ENCODE data around the gene ZSCAN9.

Gene ZSCAN9

GRCh38 chr6:28225056-28225834 lies at the start of gene ZSCAN9:
Gene ZSCAN9, plus strand, starts transcription at chr6:28225275. Its CDS starts 1,810 bp downstream, at chr6:28227085.
- peak; percentile 82 for DNase-seq

- no peak for DNase-seq
Measured at GRCh38 chr6:28176373-28176772, 48.7 kb upstream of the ZSCAN9 start.

DNA sequence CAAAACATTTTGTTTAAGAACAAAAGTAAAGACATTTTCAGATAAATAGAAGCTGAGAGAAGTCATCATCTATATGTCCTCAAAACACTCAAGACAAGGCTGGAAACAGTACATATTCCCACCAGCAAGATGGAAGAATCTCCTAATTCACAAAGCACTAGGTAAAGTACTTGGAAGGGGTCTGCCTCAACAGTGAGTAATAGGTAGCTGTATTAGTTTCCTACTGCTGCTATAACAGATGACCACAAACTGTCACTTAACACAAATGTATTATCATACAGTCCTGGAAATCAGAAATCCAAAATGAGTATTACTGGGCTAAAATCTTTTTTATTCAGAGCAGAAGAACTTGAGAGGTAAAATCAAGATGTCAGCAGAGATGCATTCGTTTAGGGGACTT lies 42.8 kb upstream of the ZSCAN9 start:
- DNase-seq: no peak

DNA sequence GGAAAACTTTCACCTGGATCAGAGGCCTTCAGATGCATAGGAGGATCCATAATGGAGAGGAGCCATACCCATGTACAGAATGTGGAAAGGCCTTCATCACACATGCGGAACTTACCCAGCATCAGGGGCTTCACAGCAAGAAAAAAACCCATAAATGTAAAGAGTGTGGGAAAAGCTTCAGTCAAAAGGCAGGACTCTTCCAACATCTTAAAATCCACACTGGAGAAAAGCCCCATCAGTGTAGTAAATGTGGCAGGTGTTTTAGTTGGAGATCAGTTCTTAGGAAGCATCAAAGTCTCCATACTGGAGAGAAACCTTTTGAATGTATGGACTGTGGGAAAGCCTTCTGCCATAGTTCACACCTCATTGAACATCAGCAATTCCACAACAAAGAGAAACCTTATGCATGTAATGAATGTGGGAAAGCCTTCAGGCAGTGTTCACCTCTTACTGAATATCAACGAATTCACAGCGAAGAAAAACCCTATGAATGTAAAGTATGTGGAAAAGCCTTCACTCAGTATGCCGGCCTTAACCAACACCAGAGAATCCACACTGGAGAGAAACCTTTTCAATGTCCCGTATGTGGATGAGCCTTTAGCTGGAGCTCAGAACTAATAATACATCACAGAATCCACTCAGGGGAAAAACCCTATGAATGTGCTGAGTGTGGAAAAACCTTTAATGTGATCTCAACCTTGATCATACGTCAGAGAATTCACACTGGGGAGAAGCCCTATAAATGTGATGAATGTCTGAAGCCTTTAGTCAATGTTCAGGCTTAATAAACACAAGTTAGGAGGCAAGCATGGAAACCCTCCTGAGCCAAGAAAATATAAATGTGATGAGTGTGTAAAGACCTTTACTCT lies 36.7 kb upstream of the ZSCAN9 start:
- DNase-seq: no peak

- DNase-seq: no peak
Measured at GRCh38 chr6:28200020-28200419, 25.1 kb upstream of the ZSCAN9 start.

- no peak for DNase-seq
Measured at GRCh38 chr6:28203201-28203600, 21.9 kb upstream of the ZSCAN9 start.

DNA sequence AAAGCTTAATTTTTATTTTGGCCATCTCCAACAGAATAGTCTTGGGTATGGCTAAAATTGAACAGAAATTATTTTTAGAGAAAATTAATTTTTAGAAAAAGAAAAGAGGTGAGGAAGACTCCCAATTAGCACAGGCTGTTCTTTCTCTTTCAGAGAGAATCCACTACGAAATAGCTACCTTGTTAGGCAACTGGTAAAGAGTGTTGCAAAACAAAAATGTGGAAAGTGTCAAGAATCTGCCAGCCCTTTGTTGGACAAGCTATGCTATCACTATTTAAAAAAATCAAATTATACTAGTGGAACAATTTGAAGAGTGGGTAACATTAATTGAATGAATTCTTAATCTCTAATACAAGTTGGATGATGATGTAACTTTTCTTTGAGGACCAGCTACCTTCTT lies 19.2 kb upstream of the ZSCAN9 start:
- DNase-seq: no peak

DNA sequence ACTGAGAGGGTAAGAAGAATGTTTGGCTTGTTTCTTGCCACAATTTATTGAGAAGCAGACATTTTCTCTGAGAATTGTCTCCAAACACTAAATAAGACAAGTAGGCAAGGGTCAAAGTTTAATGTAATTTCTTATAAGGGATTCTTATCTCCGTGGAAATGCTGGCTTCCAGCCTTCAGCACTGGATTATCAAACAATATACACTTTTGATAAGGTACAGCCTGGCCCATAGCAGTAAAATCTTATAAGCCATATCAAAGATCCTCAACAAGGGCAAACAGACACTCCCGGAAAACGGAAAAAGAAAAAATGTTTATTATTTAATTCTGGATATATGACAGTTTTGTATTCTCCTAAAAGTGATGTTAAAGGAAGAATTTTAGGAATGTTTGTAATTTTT lies 18.5 kb upstream of the ZSCAN9 start:
- DNase-seq: no peak

DNA sequence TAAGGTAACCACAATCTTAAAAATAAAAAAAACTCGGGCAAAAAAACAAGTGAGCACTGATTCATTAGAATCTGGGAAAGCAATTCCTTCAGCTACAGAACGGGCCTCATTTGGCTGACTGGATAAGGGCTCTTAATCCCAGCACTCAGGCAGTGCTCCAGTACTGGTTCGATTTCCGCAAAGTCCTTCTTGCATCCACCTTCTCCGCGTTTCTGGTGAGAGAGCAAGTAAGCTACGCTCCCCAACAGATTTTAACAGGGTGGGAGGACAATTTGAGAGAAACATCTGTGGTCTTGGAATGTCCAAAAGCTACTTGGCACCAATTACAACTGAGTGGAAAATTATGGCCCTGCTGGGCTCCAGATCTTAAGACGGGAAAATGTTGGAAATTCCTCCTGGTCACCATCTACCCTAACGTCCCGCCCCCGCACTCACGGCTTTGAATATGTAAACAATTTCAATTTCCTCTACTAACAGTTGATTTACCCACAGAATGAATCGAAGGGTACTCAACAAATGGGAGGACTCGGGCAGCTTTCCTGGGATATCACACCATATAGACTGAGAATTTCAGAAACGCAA lies 18.1 kb upstream of the ZSCAN9 start:
- no peak for DNase-seq

- no peak for DNase-seq
Measured at GRCh38 chr6:28207510-28208110, 17.5 kb upstream of the ZSCAN9 start.

- DNase-seq: no peak
Measured at GRCh38 chr6:28208111-28208659, 16.9 kb upstream of the ZSCAN9 start.

DNA sequence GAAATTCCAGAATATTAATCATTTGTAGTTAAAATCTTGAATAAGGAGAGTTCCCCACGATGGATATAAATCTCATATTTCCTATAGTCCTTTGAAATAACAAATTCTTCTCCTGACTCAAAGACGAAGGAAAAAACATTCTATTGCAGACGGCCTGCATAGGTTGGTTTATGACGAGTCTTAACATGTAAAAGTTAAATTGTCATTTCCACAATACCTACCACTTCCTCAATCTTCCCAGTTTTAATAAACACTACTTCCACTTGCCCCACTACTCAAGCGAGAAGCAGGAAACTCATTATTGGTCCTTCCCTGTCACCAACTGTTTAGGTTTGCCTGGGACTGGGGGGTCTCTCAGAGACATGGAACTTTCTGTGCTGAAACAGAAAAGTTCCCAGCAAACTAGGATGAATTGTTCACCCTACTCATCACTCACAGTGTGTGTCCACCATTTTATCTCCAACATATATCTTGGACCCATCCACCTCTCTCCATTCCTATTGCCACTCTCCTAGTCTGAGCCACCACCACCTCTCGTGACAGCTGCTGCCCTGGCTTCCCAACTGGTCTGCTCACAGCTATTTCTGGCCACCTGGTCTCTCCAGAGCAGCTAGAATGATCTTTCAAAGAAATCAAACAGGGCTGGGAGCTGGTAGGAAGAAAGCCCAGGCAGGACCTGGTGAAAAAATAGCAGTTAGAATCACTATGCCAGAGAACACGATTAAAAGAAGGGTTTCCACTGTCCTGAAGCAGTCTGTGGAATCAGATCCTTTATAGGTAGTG lies 15.1 kb upstream of the ZSCAN9 start:
- DNase-seq: no peak

DNA sequence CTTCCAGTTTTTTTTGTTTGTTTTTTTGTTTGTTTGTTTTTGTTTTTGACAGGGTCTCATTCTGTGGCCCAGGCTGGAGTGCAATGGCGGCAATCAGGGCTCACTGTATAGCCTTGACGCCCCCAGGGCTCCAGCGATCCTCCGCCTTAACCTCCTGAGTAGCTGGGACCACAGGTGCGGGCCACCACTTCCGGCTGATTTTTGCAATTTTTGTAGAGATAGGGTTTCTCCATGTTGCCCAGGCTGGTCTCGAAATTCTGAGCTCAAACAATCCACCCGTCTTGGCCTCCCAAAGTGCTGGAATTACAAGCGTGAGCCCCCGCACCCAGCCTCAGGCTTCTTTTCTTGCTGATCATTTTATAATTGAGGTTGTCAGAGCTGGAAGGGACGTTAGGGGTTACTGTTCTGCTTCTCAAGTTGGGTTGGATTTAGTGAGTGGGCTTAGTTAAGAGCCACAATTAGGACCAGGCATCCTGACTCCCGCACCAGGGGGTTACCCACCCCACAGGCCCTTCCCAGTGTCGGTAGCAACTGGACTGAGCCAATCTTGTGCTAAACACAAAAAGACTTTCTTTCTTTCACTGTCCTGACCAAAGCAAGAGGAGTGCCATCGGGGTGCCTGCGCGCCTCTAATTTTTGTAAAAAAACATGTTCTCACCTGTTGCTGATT lies 13.1 kb upstream of the ZSCAN9 start:
- no peak for DNase-seq

GRCh38 chr6:28212510-28213212 lies 12.4 kb upstream of the ZSCAN9 start:
- DNase-seq: peak; percentile 87

DNA sequence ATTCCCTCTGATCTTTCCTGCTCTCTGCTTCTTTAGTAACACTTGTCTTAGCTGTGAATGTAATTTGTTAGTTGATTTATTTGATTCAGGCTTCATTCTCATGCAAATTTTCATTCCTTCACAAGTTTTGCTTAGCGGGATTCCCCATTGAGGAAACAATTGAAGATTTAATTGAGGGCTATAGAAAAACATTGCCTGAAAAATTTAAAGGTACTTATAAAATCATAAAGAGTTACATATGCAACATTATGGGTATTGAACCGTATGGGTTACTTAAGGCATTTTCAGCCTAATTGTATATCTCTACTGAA lies 11.9 kb upstream of the ZSCAN9 start:
- no peak for DNase-seq

GRCh38 chr6:28215425-28215824 lies 9.7 kb upstream of the ZSCAN9 start:
- no peak for DNase-seq

DNA sequence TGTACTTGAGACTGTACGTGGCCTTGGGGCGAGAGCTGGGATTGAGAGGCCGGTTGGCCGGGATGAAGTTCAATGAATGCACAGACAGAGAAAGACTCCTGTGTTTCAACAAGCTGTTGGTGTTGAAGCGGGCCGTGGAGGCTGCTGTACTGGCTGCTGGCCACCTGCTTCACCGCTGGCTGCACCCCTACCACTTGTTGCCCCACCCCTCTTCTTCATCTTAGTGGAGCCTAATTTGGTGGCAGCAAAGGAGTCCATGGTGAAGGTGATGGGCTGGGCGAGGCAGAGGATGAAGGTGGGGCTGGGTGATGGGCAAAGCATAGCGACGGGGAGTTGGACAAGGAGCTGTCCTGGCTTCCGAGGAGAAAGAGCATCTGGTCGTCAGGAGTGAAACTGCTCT lies 7.2 kb upstream of the ZSCAN9 start:
- no peak for DNase-seq

- peak; percentile 72 for DNase-seq
Measured at GRCh38 chr6:28218312-28219248, 6.5 kb upstream of the ZSCAN9 start.

- DNase-seq: no peak
Measured at GRCh38 chr6:28220257-28221133, 4.6 kb upstream of the ZSCAN9 start.

All from activated CD8-positive, alpha-beta memory T cell treated with anti-CD3 and anti-CD28 coated beads for 24 hours (primary cell).